Amygdala (tissue), 56 donors: ENCODE data around the gene NEMP2.
"Not testable (repeated sequence)": the region's sequence is repeated elsewhere in the genome, so short reads cannot be mapped to it uniquely, and the experiment has no call there.

Source experiments
- DNase-seq, 56 donors: peaks; one replicate each; lab custom pipeline; 2025; lab: John Stamatoyannopoulos, UW

Gene NEMP2

DNA sequence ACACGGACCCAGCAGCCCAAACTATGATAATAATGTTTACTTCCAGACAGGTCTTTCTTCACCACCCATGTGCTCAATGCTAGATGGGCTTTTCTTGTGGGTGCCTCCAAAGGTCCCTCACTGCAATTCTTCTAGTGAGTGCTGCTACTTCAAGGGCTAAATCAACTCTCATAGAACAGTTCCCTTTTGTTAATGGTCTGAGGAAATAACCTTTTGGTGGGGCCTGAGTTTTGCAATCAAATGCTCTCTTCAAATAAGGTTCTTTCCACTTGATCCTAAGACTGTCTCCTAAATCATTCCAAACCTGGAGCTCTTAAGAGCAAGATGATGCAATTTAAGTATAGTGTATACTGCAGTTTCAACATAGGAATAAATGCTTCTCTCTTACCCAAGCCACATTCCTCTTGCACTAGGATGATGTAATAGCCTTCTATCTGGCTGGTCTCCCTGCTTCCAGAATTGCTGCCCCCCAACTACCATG lies 6.0 kb downstream of the NEMP2 start:
- DNase-seq, result no peak

DNA sequence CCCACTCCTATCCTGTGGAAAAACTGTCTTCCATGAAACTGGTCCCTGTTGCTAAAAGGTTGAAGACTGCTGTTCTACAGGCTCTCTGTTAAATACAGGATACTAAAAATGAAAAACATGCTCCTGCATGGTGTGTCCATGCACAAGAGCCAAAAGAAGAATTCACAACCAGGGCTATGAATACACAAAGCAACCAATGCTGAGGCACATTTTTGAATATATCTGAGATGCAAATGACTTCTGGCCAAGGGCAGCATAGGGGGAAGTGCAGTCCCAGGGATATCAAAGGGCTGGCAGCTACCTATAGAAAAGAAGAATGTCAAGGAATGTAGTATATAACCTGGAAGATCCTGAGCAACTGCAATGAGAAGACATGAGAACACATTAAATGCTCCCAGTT lies 6.6 kb downstream of the NEMP2 start:
- DNase-seq, result no peak

DNA sequence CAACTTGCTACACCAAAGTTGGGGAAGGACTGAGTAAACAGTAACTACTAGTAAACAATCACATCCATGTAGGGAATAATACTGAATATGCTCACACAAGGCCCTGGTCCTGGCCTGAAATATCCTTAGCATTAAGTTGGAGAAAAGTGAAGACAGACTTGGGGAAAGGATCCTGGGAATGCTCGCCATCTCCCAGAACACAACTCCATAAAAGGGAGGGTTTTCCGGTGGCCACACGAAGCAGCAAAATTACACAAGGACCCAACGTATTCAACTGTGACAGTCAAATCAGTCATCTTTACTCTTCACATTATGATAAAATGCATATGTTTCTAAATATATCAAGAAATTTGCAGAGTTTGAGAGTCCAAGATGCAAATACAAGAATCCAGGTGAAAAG lies 7.3 kb downstream of the NEMP2 start:
- no peak for DNase-seq

DNA sequence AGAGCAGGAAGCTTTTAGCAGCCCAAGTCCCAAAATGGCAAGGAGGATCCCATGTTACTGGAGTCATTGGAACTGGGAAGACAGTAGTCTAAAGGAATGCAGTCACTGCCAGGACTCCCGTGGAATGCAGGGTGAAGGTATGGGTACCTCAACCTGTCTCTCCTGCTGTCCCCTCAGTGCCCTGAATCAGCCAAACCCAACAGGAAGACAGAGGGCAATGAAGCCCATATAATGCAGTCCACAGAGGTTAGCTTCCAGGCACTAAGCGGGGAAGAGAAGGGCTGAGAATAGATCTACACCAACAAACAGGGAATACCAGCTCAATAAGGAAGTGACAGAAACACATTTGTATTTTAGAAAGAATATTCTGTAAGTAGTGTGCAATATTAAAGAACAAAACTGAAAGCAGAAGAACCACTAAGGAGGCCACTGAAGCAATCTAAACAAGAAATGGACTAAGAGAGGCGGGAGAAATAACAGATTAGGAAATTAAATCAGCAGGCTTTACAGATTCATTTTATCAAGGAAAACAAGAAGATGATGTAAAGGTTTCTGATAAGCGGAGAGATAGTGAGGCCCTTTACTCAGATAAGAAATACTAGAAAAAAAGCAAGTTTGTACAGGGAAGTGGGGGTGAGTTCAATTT lies 8.3 kb downstream of the NEMP2 start:
- DNase-seq, result no peak

DNA sequence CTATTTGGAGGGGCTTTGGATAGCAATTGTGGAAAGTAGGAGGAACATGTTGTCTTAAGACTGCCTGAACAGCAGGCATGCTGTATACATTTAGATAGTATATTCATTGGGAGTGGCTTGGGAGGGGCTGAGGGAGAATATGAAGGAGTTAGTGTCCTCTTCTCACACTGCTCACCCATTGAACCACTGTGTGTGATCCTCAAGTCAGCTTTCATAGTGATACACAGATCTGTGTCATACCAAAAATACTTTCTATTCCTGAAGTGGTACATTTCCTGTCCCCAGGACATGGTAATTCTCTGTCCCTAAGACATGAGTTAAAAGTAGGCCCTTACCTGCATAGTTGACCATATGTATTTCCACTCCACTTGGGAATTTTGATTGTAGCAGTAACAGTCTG lies 9.6 kb downstream of the NEMP2 start:
- no peak for DNase-seq

DNA sequence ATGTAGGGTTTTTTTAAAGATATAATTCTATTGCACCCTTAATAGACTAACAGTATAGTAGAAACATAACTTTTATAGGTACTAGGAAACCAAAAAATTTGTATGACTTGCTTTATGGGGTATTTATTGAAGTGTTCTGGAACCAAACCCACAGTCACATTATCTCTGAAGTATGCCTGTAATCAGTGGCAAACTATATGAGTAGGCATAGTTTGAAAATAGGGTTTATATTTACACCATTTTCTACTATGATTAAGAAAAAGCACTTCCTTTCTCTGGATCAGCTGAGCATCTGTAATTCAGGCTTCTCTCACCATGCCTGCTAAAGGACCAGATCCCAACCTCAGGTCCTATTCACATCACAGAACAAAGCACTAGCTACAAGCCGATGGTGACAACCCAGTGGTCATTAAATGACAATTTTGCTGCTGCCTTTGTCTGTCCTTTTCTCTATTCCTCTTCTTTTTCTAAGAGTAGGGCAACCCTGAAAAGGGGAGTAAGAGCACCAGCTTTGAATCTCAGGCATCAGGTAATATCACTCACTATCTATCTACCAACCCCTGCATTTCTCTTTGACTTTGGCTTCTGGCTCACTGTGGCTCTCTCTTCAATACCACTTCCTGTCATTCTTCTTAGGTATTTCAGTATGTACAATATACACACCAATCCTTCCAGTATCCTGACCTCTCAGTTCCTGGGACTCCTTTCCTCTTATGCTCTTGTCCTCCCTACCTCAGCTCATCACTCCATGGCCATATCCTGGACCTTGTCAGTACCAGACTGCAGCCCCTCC lies 14.4 kb downstream of the NEMP2 start:
- no peak for DNase-seq

DNA sequence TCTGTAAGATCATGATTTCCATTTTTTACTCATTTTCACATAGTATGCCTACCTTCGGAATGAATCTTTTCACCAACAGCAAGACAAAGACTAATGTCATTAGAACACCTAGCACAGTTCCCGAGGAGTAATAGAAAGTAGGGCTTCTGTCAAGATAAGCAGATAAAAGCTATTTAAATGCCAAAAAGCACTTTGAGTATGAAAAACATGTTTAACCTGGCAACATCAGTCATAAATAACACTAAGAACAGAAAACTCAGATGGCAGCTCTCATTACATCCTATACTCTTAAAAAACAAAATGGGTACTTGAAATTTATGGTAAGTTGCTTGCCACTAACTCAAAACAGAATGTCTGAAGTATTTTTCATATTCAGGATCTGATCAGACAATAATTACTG lies 17.1 kb downstream of the NEMP2 start:
- DNase-seq, result no peak

DNA sequence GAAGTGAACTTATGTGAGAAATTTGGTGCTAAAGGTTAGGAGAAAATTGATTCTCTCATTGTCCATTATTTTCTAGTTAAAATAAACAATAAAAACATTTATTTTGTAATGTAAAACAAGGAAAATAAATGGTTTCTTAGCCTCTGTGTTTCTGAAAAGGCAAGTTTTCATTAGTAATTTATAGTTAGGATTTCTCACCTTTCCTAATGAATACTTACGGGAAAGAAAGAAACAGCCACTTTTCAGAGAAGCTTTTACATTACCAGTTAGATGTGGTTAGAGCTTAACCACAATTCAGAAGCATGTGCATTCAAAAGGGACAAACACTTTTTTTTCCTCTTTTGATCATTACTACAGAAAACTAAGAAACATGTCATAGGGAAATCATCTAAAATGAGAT lies 18.8 kb downstream of the NEMP2 start:
- DNase-seq, result no peak

DNA sequence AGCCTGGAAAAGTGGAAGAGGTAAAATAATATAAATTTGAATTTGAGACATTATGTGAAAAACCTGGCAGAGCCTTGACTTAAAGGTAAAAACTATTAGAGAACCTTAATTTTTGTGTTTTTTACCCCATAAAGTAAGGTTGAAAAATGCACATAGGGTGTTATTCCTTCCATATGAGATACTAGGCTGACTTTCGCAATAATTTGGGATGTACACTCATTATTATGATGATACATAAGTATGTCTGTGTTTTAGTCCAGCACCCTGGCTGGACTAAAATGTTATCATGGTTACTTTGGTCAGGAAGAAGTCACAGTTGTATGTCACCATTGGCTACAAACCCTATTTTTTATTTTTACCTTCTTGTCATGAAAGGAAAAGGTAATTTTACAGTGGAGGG lies 19.8 kb downstream of the NEMP2 start:
- DNase-seq, result no peak

DNA sequence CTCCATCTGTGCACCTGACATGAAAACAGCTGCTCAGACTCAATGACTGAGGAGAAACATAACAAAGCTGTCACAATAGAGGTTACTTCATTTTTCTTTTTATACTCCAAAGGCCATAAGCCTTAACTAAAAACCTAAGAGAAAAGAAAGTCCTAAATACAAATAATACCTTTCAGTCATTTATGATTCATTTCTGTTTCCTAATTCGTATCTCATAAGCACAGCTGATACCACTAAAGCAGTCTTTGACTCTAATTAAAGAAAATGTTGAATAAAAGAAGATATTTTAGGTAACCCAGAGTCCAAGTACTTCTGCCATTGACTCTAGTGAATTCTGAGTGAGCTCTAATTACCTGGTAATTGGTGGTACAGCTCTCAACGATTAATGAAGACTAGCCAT lies 20.6 kb downstream of the NEMP2 start:
- DNase-seq, result no peak

DNA sequence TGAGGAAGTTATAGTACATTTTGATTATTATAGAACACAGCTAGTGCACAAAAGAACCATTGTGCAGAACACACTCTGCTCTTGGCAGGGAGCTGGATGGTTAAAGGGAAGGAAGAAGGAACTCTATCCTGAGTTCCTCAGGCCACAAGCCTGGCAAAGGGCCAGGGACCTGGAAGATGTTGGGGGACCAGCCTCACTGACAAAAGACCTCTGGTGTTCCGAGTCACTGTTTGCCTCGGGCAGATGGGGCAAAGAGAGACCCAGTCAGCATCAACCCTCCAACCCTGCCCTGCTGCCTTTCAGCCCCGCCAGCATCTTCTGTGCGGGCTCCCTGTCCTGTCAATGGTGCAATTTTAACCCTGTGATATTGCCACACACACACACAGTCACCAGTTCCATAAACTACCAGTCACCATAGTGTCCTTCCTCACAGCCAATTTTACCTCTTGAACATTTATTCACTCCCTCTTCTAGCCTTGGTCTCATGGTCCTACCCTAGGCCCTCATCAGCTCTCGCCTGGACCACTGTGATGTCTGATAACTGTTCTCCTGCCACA lies 21.9 kb downstream of the NEMP2 start:
- DNase-seq, result peak in 1 of 56 donors; percentile 59

DNA sequence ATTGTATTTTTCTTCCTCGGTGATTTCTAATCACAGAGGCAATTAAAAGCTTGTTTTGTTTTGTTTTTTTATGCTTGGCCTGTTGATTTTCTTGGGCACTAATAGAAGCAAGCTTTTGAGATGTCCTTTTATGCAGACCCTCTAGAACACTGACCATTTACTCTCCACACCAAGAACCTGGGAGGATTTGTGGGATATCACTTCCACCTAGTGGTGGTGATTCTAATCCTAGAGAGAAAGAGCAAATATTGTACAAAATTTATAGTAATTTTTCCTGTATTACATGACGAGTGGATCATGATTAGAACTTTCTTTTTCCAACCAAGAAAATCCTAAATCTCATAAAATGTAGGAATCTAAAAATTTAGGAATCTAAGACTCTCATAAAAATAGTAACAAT lies 23.4 kb downstream of the NEMP2 start:
- peak in 1 of 56 donors; percentile 24 for DNase-seq

DNA sequence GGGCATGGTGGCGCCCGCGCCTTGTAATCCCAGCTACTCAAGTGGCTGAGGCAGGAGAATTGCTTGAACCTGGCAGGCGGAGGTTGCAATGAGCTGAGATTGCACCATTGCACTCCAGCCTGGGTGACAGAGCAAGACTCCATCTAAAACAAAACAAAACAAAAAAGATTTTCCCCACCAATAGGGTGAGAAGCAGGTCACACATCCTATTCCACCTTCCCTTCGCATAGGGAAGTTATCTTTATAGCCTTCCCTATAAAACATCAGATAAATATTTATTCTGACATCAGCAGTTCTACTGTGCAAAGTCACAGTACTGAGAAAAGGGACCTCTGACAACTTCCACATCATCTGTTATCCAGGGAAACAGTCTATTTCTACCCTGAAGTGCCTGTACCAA lies 24.6 kb downstream of the NEMP2 start:
- not testable (repeated sequence) for DNase-seq

DNA sequence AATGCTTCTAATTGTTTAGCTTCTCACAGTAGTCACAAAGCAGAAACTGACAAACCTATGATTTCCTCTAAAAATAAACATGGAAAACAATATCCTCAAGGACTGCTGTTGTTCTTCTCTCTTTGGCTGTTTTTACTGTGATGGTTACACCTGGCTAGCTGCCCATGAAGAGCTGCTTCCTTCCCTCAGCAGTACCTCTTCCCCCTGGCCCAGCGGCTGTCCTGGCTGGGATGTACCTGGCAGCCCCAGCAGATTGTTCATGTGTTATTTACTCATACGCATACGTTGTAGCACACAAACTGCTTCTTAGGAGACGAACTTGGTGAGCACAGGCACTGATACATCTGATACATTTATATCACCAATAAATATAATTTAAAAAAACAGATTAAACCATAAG lies 27.4 kb downstream of the NEMP2 start:
- DNase-seq, result peak in 1 of 56 donors; percentile 14

DNA sequence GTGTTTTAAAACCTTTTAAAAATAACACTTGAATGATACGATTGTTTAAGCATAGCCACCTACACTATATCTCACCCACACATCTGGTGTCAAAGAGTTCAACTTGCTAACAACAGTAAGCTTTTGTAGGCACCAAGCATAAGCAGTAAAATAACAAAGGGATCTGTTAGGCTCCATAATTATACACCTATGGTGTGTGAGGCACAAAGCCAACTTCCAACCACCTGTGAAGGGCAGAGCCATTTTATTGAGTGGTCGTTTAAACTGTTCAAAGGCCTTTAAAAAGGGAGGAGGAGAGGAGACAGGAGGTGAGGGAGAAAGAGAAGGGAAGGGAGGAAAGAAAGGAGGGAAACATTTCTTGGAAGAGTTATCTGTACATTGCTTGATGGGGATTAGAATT lies 27.9 kb downstream of the NEMP2 start:
- DNase-seq, result no peak

DNA sequence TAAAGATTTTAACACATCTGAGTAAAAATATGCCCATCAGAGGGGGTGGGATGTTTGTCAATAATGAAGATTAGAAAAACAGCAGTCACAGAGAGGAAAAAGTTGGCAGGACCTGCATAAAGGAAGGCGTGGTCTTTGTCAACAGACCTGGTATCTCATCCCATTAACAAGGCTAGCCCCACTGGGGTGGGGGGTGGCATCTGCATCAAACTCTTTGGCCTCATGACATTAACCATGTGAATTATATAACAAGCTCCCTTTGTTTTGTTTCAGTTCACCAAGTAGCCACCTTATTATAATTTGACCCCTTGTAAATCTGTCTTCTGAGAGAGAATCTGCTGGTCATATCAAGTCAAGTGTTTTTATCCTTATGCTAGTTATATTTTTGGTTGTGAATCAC lies 28.8 kb downstream of the NEMP2 start:
- peak in 1 of 56 donors; percentile 8 for DNase-seq

DNA sequence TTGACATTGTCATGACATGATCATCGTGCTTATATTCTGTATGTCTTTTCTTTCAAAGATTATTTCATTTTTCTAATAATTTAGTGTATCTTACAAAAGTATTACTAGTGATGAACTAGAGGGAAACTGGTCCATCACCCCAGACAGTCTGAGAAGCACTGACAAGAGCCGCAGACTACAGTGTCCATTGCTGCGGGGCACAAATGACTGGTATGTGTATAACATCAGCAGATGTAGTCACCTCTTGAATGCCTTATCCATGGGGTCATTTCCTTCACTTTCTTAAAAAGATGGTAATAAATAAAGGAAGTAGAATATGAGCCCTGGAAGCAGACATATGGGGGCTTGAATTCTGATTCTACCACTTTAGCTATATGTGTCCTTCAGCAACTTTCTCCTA lies 29.6 kb downstream of the NEMP2 start:
- no peak for DNase-seq

DNA sequence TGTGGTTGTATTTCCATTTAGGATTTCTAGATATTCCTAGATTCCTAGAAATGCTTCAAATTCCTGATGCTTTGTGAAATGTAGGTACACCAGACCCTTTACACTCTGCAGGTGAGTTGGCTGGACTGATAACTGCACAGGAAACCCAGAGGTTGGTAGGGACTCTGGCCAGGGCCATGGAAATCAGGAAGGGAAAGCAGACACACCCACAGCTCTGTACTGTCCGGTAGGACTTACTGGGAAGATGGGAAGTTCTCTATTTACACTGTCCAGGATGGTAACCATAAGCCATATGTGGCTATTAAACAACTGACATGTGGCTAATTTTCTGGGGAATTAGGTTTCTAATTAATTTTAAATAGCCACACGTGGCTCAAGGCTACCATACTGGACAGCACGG lies 31.4 kb downstream of the NEMP2 start:
- DNase-seq, result no peak

DNA sequence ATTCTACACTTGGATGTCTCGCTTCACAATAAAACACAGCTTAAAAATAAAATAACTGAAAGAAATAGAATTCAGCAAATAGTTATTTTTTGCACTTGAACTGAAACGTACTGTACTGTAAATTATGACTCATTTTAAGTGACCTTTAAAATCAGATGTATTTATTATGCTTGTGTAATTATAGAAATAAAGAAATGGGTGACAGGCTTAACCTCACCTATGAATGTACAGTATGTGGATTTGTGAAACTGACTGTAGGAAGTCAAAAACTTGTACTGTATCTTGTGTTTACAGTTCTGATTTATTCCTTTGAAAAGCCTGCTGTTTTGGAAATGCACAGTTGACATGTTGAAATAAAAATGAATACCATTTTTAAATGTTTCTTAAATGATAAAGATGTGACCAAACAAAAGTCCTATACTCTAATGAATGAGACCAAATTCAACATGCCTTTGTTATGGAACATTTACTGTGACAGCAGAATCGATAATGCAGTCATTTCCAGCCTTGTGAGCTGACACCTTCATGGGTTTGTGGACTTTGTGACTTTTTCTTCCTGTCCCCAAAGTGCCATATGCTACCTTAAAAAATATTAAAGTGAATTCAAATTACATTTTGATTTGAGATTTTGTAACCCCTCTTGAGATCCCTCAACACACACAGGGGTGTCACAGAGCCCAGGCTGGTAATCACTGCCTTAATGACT lies 32.7 kb downstream of the NEMP2 start:
- no peak for DNase-seq

DNA sequence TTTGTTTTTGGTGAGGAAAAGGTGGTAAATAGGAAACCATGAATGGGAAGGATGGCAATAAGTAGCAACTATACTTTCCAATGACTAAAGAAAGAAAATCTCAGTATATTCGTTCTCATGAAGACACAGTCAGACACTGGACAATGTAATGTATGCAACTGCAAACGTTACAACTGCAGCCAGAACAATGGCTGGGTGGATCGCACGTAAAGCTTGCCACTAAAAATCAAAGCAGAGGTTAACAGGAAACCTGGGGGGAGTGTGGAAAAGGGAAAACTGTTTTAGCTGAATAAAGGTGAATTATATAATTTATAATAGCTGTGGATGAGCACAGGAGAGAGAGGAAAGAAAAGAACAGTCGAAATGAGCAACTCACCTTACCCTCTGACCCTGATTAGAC lies 33.3 kb downstream of the NEMP2 start:
- no peak for DNase-seq

DNA sequence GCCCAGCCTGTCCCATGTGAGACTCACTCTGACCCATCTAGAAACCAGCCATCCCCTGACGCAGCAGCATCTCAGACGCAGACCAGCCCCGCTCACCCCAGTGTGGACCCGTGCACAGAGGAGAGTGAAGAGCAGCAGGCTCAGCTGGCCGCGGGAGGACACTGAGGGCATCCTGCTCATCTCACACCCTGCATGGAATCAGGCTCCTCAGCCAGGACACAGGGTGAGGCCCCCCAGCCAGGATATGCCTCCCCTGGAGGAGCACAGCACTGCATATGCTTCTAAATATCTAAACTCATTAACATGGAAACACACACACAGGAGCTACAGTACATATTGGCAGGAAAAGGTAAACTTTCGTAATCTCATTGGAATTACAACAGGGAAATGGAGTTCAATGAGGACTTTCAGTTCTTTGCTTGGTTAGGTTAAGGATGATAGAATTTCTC lies 34.4 kb downstream of the NEMP2 start:
- peak in 1 of 56 donors; percentile 8 for DNase-seq
